DMS153 (cell line): ENCODE data around the gene SYT5.
"Not testable (repeated sequence)": the region's sequence is repeated elsewhere in the genome, so short reads cannot be mapped to it uniquely, and the experiment has no call there.

Experiments used
- DNase-seq: peaks from one replicate; lab custom pipeline; 2025; lab: John Stamatoyannopoulos, UW

SYT5 gene

DNA sequence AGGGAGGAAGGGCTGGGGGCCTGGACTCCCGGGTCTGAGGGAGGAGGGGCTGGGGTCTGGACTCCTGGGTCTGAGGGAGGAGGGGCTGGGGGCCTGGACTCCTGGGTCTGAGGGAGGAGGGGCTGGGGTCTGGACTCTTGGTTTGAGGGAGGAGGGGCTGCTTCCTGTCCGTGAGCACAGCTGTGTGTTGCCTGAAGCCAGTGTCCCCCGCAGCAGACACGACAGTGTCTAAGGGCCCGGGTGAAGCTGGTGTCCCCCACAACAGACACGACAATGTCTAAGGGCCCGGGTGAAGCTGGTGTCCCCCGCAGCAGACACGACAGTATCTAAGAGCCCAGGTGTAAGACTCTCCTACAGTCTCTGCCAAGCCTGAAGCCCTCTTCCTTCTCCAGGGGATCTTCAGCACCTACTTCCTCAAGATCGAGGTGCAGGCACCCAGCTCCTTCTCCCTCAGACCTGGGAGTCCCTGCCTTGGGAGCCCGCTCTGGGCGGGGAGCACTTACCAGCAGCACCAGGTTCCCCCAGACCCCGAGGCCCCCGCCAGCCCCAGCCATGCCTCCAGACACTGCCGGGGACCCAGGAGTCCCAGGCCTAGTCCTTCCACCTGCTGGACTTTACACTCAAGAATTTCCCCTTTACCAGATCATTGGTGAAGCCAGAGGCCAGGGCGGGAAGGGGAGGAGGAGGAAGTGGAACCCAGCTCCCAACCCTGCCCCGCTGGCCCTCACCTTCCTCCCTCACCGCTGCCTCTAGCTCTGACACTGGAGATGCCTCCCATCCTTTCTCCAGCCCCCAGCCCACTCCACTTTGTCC is 29.0 kb upstream of the SYT5 start, which contains the start of gene PTPRH:
Gene PTPRH (minus strand): TSS at position 622 of the 813 bp plus-strand sequence. CDS start 68 bp downstream, at position 554.
- peak; percentile 32 for DNase-seq

DNA sequence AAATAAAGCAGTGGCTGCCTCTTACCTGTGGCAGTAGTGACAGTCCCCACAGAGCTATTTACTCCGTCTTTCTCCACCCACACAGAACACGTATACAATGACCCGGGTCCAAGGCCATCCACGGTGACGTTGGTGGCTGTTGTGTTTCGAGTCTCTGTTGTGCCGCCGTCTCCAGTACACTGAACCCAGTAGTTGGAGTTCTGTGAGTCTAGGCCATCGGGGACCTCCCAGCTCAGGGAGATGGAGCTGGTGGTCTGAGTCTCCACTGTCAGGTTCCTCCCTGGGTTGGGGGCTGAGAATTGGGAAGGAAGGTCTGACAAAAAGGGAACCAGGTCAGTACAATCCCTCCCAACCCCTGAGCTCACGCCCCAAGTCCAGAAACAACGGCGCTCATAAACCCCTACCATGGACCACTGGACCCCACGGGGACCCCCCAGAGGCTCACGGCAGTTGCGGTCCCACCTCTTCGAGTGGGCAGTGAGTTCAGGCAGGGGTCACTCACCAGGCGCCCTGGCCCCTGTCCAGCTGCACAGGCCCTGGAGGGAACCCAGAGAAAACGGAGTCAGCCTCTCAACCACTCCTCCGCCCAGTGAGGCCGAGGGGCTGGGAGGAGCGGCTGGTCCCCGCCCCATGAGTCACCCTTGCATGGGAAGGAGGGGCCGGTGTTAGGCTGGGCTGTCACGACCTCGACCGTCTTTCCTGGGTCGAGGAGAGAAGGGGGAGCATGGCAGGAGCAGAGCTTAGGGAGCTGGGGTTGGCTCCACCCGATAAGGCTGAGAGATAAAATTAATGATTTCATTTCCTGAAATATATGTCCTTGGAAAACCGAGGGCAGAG is 26.8 kb upstream of the SYT5 start:
- DNase-seq = peak; percentile 76

DNA sequence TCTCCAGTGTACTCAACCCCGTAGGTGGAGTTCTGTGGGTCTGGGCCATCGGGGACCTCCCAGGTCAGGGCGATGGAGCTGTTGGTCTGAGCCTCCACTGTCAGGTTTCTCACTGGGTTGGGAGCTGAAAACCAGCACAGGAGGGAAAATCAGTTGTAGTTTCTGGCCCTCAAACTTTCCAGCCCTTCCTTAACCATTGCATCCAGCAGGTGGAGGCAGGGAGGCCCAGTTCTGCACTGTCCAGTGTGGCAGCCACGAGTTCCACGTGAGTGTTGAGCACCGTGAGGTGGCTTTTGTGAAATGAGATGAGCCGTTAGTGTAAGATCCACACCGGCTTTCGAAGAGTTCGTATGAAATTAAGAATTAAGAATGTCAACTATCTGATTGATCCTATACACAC is 22.1 kb upstream of the SYT5 start:
- DNase-seq = not testable (repeated sequence)

DNA sequence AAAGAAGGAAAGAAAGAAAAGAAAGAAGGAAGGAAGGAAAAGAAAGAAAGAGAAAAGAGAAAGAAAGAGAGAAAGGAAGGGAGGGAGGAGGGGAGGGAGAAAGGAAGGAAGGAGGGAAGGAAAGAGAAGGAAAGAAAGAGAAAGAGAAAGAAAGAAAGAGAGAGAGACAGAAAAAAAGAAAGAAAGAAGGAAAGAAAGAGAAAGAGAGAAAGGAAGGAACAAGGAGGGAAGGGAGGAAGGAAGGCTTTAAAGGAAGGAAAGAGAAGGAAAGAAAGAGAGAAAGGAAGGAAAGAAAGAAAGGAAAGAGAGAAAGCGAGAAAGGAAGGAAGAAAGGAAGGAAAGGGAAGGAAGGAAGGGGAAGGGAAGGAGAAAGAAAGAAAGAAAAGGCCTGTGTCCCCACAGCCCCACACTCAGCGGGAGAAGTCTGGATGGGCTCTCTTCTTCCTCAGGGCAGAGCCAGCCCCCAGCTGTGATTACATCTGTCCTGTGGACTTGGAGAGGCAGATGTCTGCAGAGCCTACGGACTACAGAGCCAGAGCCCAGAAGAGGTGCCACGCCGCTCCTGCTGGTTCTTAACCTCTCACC is 19.6 kb upstream of the SYT5 start:
- DNase-seq = no peak

DNA sequence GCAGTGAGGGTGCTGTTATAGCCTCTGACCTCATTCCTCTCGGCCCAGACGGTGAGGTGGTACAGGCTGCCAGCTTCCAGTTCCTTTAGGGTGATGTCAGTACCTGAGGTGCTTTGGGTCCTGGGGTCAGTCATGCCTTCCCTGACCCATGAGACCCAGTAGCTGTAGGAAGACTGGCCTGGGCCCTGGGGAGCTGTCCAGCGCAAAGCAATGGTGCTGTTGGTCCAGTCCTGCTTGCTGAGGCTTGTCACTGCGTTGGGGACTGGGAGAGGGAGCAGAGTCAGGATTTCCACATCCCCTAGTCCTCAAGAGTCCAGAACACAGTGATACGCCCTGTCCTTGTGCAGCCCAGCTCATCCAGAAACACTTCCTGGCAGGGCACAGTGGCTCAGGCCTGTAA is 18.6 kb upstream of the SYT5 start:
- DNase-seq = no peak

DNA sequence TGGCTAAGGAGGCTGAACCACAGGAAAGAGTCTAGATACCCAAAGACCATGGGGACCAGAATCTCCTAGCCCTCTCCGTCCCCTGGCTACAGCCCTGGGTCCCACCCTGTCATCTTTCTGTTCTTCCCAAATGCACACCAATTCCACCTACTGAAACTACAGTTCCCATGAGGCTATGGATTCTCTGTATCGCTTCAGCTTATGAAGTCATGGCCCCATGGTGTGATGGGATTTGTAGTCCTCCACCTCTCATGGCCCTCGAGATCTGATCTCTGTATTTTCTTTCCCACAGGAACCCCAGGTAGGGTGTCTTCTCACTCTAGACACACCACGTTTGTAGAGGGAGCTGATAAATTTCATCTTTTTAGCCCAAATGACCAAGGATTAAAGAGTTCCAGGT is 17.4 kb upstream of the SYT5 start:
- no peak for DNase-seq

DNA sequence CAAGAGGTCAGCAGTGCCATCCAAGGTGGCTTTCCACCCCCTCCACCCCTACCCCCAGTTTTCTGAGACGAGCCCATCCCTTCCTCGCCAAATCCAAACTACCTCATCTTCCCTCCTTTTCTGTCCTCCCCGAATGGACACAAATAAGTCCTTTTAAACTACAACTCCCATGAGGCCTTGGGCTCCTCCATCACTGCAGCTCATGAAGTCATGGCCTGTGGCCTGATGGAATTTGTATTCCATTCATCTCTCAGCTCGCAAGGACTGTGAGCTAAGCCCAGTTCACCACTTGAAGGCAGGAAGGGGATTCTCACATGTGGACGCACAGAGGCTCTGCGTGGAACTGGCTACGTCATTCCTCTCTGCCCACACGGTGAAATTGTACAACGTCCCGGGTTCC is 16.7 kb upstream of the SYT5 start:
- DNase-seq = no peak

DNA sequence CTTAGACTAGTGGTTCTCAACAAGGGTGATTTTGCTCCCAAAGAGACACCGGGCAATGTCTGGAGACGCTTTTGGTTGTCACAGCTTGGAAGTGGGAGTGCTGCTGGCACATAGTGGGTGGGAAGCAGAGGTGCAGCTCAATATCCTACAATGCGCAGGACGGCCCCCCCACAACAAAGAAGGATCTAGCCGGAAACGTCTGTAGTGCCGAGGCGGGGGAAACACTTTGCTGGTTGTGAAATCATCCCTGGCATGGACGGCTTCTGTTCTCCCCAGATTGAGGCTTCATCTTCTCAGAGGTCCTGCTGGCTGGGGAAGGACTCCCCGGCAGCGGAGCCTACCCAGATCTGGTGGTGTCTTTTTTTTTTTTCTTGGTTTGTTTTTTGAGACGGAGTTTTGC is 13.4 kb upstream of the SYT5 start:
- DNase-seq = no peak

DNA sequence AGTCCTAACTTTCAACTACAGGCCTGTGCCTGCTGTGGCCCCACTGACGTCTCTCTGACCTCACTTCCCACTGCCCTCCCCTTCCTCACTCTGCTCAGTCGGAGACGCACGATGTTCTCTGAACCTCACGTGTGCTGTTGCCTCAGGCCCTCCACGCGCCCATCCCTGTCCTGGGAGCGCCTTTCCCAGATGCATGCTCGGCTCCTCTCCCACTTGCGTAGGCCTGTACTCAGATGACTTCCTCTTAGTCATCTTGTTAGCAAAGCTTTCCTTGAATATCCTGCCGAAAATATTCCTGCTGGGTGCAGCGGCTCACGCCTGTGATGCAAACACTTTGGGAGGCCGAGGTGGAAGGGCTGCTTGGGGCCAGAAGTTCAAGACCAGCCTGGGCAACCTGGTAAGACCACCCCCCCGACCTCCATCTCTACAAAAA is 9.3 kb upstream of the SYT5 start:
- no peak for DNase-seq

DNA sequence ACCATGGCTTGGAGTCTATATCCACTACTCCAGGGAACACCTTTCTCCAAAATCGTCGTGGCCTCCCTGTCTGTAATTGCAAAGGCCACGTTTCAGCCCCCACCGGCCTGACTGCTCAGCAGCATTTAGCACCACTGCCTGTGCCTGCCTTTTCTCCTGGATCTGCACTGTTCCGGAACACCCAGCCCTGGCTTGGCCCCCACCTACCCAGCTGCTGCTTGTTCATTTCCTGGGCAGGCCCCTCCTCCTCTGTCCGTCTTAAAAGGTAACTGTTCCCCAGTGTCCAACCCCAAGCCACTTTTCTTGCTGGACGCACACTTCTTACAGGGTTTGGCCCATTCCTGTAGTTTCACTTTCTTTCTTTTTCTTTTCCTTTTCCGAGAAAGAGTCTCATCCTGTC is 8.5 kb upstream of the SYT5 start:
- DNase-seq = no peak

DNA sequence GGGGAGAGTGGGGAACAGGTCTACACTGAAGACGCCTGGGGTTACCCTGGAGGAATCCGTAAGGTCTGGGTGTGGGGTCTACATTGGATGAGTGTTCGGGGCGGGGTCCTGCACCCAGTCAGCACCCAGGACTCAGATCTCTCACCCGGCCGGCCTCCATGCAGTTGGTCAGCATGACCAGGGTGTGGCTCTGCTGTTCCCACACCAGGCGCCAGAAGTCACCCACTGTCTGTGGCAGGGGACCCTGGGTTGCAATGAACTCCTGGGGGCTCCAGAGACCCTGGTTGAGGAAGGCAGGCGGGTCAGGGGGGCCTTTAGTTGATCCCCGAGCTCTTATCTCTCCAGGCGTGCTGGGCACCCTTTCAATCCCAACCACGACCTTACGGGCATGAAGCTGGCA is 6.0 kb upstream of the SYT5 start:
- DNase-seq = no peak

DNA sequence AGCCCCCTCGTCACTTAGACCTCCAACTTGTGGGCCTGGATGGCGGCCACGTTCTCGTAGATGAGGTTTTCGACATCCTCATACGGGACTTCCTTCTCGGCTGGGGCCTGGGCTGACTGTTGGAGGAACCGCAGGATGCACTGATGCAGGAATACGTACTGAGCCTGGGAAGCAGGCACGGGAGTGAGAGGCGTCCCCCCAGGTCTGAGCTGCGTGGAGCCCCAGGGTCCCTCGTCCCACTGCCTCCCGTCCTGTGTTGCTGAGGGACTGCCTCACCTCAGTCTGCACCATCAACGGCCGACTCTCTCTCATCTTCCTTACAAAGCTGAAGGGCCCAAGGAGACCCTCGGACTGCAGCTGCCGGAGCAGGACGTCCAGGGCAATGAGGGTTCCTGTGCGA is 1.7 kb upstream of the SYT5 start:
- DNase-seq = no peak

DNA sequence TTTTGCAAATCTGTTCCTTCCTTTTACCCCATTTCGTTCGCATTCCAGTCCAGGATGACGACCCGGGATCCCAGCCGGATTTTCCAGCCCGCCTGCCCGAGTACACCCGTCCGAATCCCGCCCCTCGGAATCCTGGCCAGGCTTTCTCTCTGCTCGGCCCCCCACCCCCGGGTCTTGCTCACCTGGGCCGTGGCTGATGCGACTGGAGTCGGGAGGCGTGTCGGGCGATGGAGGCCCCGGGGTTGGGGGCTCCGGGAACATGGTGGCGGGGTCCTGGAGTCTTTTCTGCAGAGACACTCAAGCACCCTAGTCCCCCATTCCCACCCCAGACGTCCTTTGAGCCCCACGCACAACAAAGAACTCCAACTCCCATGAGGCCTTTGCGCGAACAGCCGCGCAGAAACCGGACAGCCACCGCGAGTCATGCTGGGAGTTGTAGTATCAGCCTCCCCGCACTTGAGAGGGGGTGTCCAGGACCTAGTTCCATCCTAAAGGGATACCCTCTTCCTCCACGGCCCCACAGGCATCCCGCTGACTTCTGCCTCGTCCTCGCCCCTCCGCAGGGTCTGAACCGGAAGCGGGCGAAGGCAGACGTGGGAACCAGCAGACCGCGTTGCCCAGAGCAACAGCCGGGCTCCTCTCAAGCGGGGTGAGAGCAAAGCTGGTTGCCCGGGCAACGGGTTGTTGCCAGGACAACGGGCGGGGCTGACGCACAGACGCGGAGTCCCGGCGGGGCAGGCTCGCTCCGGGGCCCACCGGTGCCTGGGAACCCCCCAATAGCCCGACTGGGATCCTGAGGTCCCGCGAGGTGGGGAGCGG is 1.1 kb downstream of the SYT5 start:
- peak; percentile 84 for DNase-seq

DNA sequence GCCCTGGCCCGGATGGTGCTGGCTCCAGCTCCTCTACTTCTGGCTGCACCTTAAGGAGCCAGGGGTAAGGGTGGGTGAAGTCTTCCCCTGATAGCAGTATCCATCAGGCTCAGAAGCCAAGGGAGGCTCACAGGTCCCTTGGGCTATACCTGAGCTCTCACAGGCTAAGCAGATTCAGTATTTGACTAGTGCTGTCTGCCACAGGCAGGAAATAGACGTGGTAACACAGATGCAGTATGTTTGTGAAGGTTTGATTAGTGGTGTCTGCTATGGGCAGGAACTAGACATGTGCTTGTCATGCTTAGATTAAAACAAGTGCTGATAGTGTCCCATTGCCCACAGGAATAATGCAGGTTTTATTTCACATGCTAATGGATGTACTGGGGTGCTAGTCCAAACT is 4.0 kb downstream of the SYT5 start:
- DNase-seq = no peak

DNA sequence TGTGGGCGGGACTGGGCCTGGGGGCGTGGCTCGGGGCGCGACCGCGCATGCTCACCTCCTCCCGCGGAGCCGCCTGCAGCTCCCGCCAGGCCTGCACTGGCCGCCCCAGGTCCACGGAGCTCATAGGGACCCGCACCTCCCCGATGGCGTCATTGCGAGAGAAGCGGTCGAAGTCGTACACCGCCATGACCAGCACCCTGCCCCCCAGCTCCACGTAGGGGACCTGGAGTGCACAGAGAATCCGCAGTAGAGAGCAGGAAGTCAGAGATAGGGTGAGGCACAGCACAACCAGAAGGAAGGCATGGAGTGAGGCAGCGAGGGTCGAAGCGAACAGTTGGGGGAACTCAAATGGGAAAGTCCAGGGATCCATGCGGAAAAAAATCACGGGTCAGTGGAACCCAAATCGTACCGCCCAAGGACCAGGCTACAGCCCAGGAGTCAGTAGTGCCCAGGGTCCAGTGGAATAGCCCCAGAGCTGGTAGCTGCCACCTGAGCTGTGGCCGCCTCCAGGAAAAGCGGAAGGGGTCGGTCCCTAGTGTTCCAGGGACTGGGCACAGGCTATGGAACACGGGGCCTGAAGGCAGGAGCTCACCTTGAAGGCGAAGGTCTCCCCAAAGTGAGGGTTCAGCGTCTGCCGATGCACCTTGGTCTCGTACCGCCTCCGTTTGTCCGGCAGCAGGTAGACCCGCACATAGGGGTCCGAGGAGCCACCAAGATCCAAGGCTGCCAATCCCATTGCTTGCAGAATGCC is 4.8 kb downstream of the SYT5 start:
- DNase-seq = no peak

DNA sequence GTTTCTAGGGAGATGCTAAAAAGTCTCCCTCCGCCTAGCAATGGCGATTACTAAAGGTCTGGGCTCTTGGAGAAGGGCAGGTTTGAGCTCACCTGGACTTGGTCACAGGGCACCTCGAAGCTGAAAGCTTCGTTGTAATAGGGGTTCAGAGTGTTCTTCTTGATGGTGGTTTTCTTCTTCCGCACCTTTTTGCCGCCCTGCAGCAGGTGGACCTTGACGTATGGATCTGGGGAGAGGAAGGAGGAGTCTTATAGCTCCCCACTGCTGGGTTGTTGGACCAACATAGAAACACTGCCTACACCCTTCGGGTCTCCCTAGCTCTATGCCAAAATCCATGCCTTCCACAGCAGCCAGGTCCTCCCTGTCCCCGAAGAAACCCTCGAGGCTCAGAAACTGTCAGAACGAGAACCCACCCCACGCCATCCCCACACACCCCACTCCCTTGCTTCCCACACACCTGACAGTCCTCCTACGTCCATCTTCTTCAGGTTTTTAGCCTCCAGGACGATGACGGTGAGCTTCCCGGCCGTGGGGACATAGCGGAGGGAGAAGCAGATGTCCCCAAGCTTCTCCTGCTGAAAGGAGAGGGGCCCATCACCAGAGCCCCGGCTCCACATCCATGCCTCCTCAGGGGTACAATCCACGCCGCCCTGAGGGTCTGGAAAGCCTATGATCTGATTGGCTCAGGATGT is 5.5 kb downstream of the SYT5 start:
- DNase-seq = no peak

DNA sequence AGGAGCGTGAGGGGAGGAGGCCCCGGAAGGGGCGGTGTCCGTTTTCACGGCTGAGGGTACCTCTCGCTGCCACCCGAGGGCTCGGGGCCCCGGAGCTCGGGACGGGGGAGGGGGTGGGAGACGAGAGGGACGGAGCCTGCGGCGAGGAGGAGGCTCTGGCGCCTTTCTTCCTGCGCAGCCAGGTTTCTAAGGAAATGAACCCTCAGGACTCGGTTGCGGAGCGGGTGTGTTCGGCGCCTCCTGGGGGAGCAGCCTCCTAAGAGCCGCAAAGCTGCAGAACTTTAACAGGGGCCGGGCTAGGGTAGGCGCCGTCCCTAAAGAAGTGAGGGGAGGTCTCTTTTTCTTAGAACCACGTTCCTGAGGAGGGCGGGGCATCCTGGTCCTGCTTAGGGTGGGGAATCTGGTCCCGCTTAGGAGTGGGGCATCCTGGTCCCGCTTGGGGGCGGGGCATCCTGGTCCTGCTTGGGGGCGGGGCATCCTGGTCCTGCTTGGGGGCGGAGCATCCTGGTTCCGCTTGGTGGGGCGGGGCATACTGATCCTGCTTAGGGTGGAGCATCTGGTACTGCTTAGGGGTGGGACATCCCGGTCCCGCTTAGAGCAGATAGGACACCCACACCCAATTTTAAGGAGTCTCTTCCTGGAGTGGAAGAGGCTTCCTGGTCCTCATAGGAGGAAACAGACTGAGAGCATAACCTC is 6.2 kb downstream of the SYT5 start:
- DNase-seq = peak; percentile 31

DNA sequence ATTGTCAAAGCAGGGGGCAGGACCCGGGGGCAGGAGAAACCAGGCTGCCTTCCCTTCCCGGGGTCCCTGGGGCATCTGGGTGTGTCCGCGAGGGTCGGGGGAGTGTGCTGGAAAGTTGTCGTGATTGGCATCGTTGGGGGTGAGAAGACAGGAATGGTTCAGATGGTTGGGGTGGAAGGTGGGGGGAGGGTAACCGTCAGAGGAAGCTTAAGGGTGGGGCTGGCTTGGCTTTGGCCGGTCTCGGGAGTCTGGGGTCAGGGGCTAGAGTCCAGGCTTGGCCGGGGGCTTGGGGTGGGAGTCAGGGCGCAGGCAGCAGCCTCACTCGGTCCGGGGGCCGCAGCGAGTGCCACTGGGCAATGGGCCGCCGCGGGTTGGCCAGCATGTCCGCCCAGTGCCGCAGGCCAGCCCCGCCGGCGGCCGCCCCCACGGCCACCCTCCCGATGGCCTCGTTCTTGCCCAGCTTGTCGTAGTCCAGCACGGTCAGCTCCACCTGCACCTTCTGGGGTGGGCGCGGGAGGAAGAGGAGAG is 6.8 kb downstream of the SYT5 start:
- no peak for DNase-seq

DNA sequence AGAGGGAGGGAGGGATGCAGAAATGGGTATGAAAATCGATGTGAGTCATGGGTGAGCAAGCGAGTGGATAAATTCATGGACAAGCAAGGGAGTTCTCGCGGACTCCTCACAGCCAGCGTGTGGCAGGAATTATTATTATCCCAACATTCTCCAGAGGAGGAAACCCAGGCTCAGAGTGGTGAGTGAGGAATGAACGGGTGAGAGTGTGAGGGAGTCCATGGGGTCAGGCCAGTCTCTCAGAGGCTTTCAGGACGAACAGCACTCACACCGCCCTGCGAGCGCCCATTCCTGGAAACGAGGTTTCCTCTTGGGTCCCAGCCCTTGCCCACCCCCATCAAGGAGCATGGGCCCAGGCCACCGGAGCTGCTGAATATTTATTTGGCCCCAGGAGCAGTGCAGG is 7.3 kb downstream of the SYT5 start:
- DNase-seq = no peak

DNA sequence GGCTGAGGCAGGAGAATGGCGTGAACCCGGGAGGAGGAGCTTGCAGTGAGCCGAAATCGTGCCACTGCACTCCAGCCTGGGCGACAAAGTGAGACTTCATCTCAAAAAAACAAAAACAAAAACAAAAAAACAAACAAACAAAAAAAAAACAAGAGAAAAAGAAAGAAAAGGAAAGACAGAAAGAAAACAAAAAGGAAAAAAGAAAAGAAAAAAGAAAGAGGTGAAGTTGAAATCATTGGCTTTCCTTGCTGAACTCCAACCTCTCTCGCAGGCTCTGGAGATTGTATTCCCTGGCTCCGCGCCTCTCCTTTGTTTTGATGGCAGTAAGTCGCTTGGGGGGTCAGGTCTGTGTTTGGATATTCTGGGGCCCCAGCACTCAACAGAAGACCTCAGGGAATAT is 7.8 kb downstream of the SYT5 start:
- not testable (repeated sequence) for DNase-seq
